DOHH2 (cell line): ENCODE data around the gene PPP6R3.

Source experiments
- H3F3A ChIP-seq: fragments of 200-600 bp; sonication (generic), shearing (Covaris generic); 2 replicates; pipeline ENCODE4 v1.6.0; 2016; ENCODE audit warnings: antibody characterized with exemption, mild to moderate bottlenecking; ENCODE audit not compliant: control insufficient read depth, insufficient read depth
- H3K27ac ChIP-seq: fragments of 200-600 bp; sonication (generic); 2 replicates; pipeline ENCODE4 v1.5.1; 2014; ENCODE audit warnings: low read depth, mild to moderate bottlenecking, low read length, moderate library complexity
- H3K27me3 ChIP-seq: fragments of 200-600 bp; sonication (generic); 2 replicates; pipeline ENCODE4 v1.6.1; 2014; ENCODE audit warnings: mild to moderate bottlenecking, low read length, mixed read lengths; ENCODE audit not compliant: control insufficient read depth
- H3K36me3 ChIP-seq: fragments of 200-600 bp; sonication (generic); 2 replicates; pipeline ENCODE4 v1.6.1; 2014; ENCODE audit warnings: mild to moderate bottlenecking, low read length, moderate library complexity, mixed read lengths; ENCODE audit not compliant: control insufficient read depth
- H3K4me1 ChIP-seq: fragments of 200-600 bp; sonication (generic); 2 replicates; pipeline ENCODE4 v1.6.1; 2014; ENCODE audit warnings: mild to moderate bottlenecking, low read length, mixed read lengths; ENCODE audit not compliant: control insufficient read depth
- H3K4me2 ChIP-seq: fragments of 200-600 bp; sonication (generic); 2 replicates; pipeline ENCODE4 v1.6.0; 2014; ENCODE audit warnings: mild to moderate bottlenecking, low read length, moderate library complexity
- H3K4me3 ChIP-seq: fragments of 200-600 bp; sonication (generic); 2 replicates; pipeline ENCODE4 v1.5.1; 2014; ENCODE audit warnings: mild to moderate bottlenecking, low read length, mixed read lengths
- H3K79me2 ChIP-seq: fragments of 200-600 bp; sonication (generic); 2 replicates; pipeline ENCODE4 v1.6.1; 2014; ENCODE audit warnings: mild to moderate bottlenecking, low read length, mixed read lengths; ENCODE audit not compliant: control insufficient read depth
- H3K9me2 ChIP-seq: fragments of 200-600 bp; sonication (generic); replicated peaks from 2 replicates; pipeline ENCODE4 v1.6.1; 2014; ENCODE audit warnings: mild to moderate bottlenecking, low read length, mixed read lengths; ENCODE audit not compliant: control insufficient read depth
- H3K9me3 ChIP-seq: fragments of 200-600 bp; sonication (generic); 2 replicates; pipeline ENCODE4 v1.6.1; 2014; ENCODE audit warnings: antibody characterized with exemption, low read length, mixed read lengths; ENCODE audit not compliant: control insufficient read depth, insufficient read depth
- H4K20me1 ChIP-seq: fragments of 200-600 bp; sonication (generic); 2 replicates; pipeline ENCODE4 v1.6.0; 2014; ENCODE audit warnings: low read depth, mild to moderate bottlenecking, antibody characterized with exemption, low read length, moderate library complexity; ENCODE audit not compliant: control insufficient read depth, insufficient read depth
- EZH2phosphoT487 ChIP-seq: fragments of 200-600 bp; sonication (generic); IDR thresholded peaks from 2 replicates; pipeline ENCODE4 v1.6.1; 2017; ENCODE audit warnings: borderline replicate concordance, mild to moderate bottlenecking, antibody characterized with exemption, low read length, moderate library complexity, mixed read lengths
- TF ChIP-seq, protein P1 (sequence below): fragments of 200-600 bp; sonication (generic); IDR thresholded peaks from one replicate; pipeline ENCODE4 v1.5.1; 2014; ENCODE audit warnings: antibody characterized with exemption, mild to moderate bottlenecking, low read depth, low read length; ENCODE audit not compliant: poor library complexity, severe bottlenecking

Gene PPP6R3

GRCh38 chr11:68532727-68533369 is 72.3 kb downstream of the PPP6R3 start:
- H3F3A ChIP-seq, result no peaks in the 10 kb centered on the region
- H3K27me3 ChIP-seq, result no peaks in the 10 kb centered on the region
- TF ChIP-seq, protein P1, sequence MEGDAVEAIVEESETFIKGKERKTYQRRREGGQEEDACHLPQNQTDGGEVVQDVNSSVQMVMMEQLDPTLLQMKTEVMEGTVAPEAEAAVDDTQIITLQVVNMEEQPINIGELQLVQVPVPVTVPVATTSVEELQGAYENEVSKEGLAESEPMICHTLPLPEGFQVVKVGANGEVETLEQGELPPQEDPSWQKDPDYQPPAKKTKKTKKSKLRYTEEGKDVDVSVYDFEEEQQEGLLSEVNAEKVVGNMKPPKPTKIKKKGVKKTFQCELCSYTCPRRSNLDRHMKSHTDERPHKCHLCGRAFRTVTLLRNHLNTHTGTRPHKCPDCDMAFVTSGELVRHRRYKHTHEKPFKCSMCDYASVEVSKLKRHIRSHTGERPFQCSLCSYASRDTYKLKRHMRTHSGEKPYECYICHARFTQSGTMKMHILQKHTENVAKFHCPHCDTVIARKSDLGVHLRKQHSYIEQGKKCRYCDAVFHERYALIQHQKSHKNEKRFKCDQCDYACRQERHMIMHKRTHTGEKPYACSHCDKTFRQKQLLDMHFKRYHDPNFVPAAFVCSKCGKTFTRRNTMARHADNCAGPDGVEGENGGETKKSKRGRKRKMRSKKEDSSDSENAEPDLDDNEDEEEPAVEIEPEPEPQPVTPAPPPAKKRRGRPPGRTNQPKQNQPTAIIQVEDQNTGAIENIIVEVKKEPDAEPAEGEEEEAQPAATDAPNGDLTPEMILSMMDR, result no peak
- TF ChIP-seq EZH2phosphoT487, result no peak
- no peak overlapping the region for H3K4me3 ChIP-seq
- H3K27ac ChIP-seq, result no peak overlapping the region
- H3K9me3 ChIP-seq, result no peaks in the 10 kb centered on the region
- H3K9me2 ChIP-seq, result no peaks in the 10 kb centered on the region
- no peak overlapping the region for H3K4me2 ChIP-seq
- H4K20me1 ChIP-seq, result peaks cover 8% of the 10 kb centered on the region; the same call in 1 of the 2 replicates
- peaks cover 79% of the 10 kb centered on the region for H3K36me3 ChIP-seq
- no peaks in the 10 kb centered on the region for H3K4me1 ChIP-seq
- peaks cover 95% of the 10 kb centered on the region for H3K79me2 ChIP-seq

DNA sequence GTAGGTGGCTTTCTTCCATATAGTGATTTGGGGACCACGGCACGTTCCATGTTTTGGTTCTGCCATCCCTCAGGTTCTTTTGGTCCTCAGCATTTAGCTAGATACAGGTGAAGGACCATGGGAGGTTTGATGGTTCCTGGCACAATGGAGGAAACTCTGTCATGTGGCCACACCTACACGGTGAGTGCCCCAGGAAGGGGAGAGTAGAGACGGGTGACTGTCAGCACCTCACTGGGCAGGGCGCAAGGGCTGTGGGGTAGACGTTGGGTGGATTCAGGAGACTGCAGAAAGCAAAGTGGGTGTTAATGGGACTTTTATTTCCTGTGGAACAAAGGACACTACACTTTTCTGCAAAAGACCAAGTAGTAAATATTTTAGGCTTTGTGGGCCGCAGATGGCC is 73.4 kb downstream of the PPP6R3 start:
- Histone ChIP-seq H3K36me3 (peaks cover 79% of the 10 kb centered on the region), H3K79me2 (peaks cover 94% of the 10 kb centered on the region), H3K4me2 (no peak overlapping the region), H4K20me1 (peaks cover 13% of the 10 kb centered on the region; the same call in 1 of the 2 replicates), H3K9me2 (no peaks in the 10 kb centered on the region), H3K4me1 (no peaks in the 10 kb centered on the region), H3F3A (no peaks in the 10 kb centered on the region), H3K27me3 (no peaks in the 10 kb centered on the region), H3K9me3 (no peaks in the 10 kb centered on the region), H3K4me3 (no peak overlapping the region), H3K27ac (no peak overlapping the region)
- TF ChIP-seq, protein P1, result no peak
- no peak for TF ChIP-seq EZH2phosphoT487

GRCh38 chr11:68535098-68535497 is 74.5 kb downstream of the PPP6R3 start:
- Histone ChIP-seq H3K27me3 (no peaks in the 10 kb centered on the region), H4K20me1 (peaks cover 13% of the 10 kb centered on the region; the same call in 1 of the 2 replicates), H3K36me3 (peaks cover 82% of the 10 kb centered on the region), H3F3A (no peaks in the 10 kb centered on the region), H3K4me1 (no peaks in the 10 kb centered on the region), H3K4me2 (no peak overlapping the region), H3K9me3 (no peaks in the 10 kb centered on the region), H3K27ac (no peak overlapping the region), H3K4me3 (no peak overlapping the region), H3K79me2 (peaks cover 93% of the 10 kb centered on the region), H3K9me2 (no peaks in the 10 kb centered on the region)
- no peak for TF ChIP-seq EZH2phosphoT487

DNA sequence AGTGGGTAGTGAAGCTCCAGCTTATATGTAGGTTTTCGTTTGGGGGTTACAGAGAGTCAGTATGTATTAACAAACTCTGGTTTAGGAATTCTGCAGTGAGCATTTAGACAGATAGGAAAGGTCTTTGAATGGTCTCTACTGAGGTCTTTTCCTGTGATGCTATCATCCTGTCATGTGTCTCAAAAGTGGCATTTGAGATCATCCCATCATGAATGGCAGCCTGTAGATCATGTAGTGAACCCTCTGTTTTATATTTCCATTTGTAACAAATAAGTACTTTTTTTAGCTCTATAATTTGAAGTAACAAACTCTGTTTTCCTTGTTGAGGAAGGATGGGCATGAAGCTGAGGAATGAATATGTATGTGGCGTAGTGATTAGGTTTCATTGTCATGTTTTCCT is 76.2 kb downstream of the PPP6R3 start:
- Histone ChIP-seq H3K79me2 (peaks cover 91% of the 10 kb centered on the region), H3K27me3 (no peaks in the 10 kb centered on the region), H4K20me1 (peaks cover 11% of the 10 kb centered on the region; the same call in 1 of the 2 replicates), H3K36me3 (peaks cover 77% of the 10 kb centered on the region), H3K4me3 (no peak overlapping the region), H3K4me2 (no peak overlapping the region), H3K27ac (no peak overlapping the region), H3F3A (no peaks in the 10 kb centered on the region), H3K9me3 (no peaks in the 10 kb centered on the region), H3K4me1 (no peaks in the 10 kb centered on the region), H3K9me2 (no peaks in the 10 kb centered on the region)
- no peak for TF ChIP-seq EZH2phosphoT487
- TF ChIP-seq, protein P1, result no peak
